ENCODE measurements around the gene MRPL36. TPM values are rescaled to one million over a fixed set of nuclear protein-coding genes. Genes with fewer than 3 reads are reported as not detected.

MRPL36 gene
- total and polyA plus RNA-seq, 2 donors (not counting 3 experiments of a cell fraction or from before 2014, with no cell fraction given), result 70.3 to 72.7 TPM

DNA sequence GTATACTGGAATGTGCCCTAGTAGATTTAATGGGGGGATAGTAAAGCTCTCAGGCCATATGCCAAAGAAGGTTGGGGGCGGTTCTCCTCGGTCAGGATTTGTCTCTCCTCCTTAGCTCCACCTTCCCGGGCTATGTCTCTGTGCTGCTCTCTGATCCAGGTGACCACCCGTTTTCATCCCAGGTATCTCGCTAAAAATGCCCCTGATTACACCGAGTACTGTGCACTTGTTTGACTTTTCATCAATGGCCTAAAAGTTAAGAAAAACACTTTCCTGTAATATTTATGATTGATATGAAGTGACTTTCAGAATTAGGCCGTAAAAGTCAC is 2.3 kb upstream of the MRPL36 start:
- no peak overlapping the region for H2AFZ ChIP-seq (ENCODE audit: low read depth, low read length)
- dilution Hi-C loops (cut with MboI; ENCODE audit: extremely low pct_ligation_motif_present, low sequenced_read_pairs), result no loop called here
- intact Hi-C loops (cut with micrococcal nuclease), result loop anchor here (5.0 kb wide), 1 partner anchor 1190 kb away; the partner anchor contains the start of gene CEP72
- no peak for DNase-seq (ENCODE audit: low read depth, low spot score)
- peak overlapping the region; percentile 81 for H3K9ac ChIP-seq (replicated peaks; ENCODE audit: extremely low read depth, insufficient read depth, low read length)
- peak overlapping the region; percentile 50 for H3K27ac ChIP-seq (ENCODE audit: insufficient read depth, low read depth, low read length)
- peak overlapping the region; percentile 94 for H3K4me2 ChIP-seq (ENCODE audit: insufficient read depth, low read length)
- ChIA-PET CTCF (interaction anchor here (2.4 to 3.9 kb wide), 2 partner anchors 29 to 38 kb away, joined by 13 to 20 read pairs; no protein-coding TSS in a partner anchor), POLR2A (no interaction called here)
- no peaks in the 10 kb centered on the region for H3K9me1 ChIP-seq (replicated peaks; ENCODE audit: control insufficient read depth, extremely low read depth, insufficient read depth, low read length)
- peak overlapping the region; percentile 46 to 90 (median 62) for H3K4me3 ChIP-seq (replicated peaks in 1 of 3; ENCODE audit: insufficient read depth in 1 of 3, low read depth in 1 of 3, low read length in 3 of 3)
- H4K20me1 ChIP-seq (replicated peaks; ENCODE audit: control insufficient read depth, extremely low read depth, insufficient read depth, low read length), result no peaks in the 10 kb centered on the region
- peak; percentile 73 for FAIRE-seq
- H3K79me2 ChIP-seq (ENCODE audit: control insufficient read depth, insufficient read depth, low read length), result peaks cover 82% of the 10 kb centered on the region
- TSS peak; percentile 18 for BruUV-seq (replicated peaks)
- no peaks in the 10 kb centered on the region for H3K9me3 ChIP-seq (replicated peaks; ENCODE audit: control insufficient read depth, insufficient read depth, low read length)
- no peak for TF ChIP-seq JUN (IDR thresholded peaks at IDR 0.05; ENCODE audit: borderline replicate concordance, insufficient read depth, insufficient read length, low read depth)
- TF ChIP-seq MYC (IDR thresholded peaks at IDR 0.05; ENCODE audit: low read depth, low read length), result no peak
- no peak for TF ChIP-seq EZH2 (IDR thresholded peaks at IDR 0.05; ENCODE audit: borderline replicate concordance, low read depth, low read length, severe bottlenecking)
- no peak for TF ChIP-seq FOS (IDR thresholded peaks at IDR 0.05; ENCODE audit: borderline replicate concordance, insufficient read depth, low read length)
- no peak for TF ChIP-seq GATA2 (IDR thresholded peaks at IDR 0.05; ENCODE audit: insufficient read depth, insufficient read length, low read depth, low read length)
- TF ChIP-seq POLR2A (IDR thresholded peaks at IDR 0.05; ENCODE audit: low read depth, low read length), result no peak
- TF ChIP-seq MAX (IDR thresholded peaks at IDR 0.05; ENCODE audit: insufficient read depth, insufficient read length), result no peak
- TF ChIP-seq CTCF (IDR thresholded peaks at IDR 0.05; ENCODE audit: extremely low read depth in 1 of 2, insufficient read depth in 1 of 2, low read depth in 1 of 2, low read length in 2 of 2), result no peak
- TF ChIP-seq POLR2AphosphoS5 (IDR thresholded peaks at IDR 0.05; ENCODE audit: insufficient read depth, low read depth, low read length), result no peak
- H3K4me1 ChIP-seq (ENCODE audit: control insufficient read depth, extremely low read depth, insufficient read depth, low read length), result peaks cover 21% of the 10 kb centered on the region
- H3K36me3 ChIP-seq (ENCODE audit: control insufficient read depth in 2 of 2, extremely low read depth in 1 of 2, insufficient read depth in 2 of 2, low read length in 2 of 2), result peaks cover 9 to 39% of the 10 kb centered on the region in 2 experiments
- H3K27me3 ChIP-seq (ENCODE audit: control insufficient read depth in 2 of 2, insufficient read depth in 2 of 2, low read length in 2 of 2), result no peaks in the 10 kb centered on the region

All from endothelial cell of umbilical vein (primary cell).